Measurements from ENCODE around the gene ANKRD18A. TPM values are rescaled to one million over a fixed set of nuclear protein-coding genes. Genes with fewer than 3 reads are reported as not detected.

ANKRD18A gene
- total RNA-seq (2012; rRNA removed) (not detected in 2 replicates), polyA plus RNA-seq (2012; rRNA removed) (not detected in 2 replicates), Bru-seq, nascent RNA (percentile 18 among the genes with signal in this experiment), BruChase-seq, experiment 1, labeled RNA remaining after a 6-hour chase (percentile 16 among the genes with signal in this experiment), BruChase-seq, experiment 2, labeled RNA remaining after a 2-hour chase (percentile 13 among the genes with signal in this experiment)
- not detected in 2 replicates for polyA plus RNA-seq (2012; cell fraction: cytosol; rRNA removed)
- polyA plus RNA-seq (2012; cell fraction: nucleus; rRNA removed; ENCODE audit: low replicate concordance): 0.06 TPM in 1 of 2 replicates, not detected in the other
- long read RNA-seq: 0 reads

DNA sequence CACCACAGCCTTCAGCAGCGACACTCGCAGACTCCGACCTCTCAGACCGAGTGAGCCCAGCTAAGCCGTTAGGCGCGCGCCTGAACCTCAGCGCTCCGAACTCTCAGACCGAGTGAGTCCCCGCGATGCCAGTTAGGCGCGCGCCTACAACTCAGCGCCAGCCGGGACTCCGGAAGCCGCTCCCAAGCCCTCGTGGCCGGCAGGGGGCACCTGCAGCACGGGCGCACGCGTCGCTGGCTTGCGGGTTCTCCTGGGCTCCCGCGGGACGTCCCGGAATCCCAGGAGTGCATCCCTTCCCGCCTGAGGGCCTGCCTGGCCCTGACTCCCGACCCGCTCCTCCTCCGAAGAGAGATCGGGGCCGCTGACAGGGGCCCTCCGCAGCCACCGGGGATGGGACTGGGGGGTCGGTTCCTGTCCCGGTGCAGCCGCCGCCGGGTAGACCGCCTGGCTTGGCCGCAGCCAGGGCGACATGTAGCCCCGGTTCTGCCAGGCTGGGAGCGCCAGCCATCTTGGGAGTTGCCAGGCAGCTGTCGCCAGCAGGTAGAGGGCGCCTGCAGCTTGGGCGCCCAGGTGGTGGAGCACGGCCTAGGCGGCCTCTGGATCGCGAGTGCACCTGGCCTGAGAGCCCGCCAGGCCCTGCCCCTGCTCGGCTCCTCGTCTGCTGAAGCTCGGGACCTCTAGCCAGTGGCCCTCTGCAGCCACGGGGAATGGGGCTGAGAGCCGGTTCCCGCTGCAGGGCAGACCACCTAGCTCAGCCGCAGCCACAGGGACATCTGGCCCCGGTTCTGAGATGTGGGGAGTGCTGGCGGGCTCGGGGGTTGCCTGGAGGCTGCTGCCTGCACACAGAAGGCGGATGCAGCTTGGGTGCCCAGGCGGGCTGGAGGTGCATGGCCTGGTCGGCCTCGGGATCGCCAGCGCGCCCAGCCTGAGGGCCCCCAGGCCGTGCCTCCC lies at the start of gene ANKRD18A:
TSS of gene ANKRD18A (minus strand) at position 114 of the 951 bp plus-strand sequence. CDS start 311 bp downstream, outside the sequence.
- dilution Hi-C loops (cut with HindIII; ENCODE audit: low sequenced_read_pairs, unreplicated experiment): no loop called here
- CTCF ChIA-PET: interaction anchor here (0.9 kb wide), 1 partner anchor 51 kb away, joined by 3 read pairs; no protein-coding TSS in a partner anchor
- in situ Hi-C loops (cut with MboI; ENCODE audit: low sequenced_read_pairs): loop anchor here (10.0 kb wide), 1 partner anchor 64 kb away; no protein-coding TSS in a partner anchor
- H3K56ac ChIP-seq (ENCODE audit: extremely low read depth, insufficient read depth, low read length): no peak within 1 kb of the TSS
- peak within 1 kb of the TSS; percentile 40; the same call in 1 of the 2 replicates for H3K4me2 ChIP-seq (ENCODE audit: low read depth, low read length)
- no peaks in the 10 kb centered on the region for H3K36me3 ChIP-seq (ENCODE audit: control insufficient read depth, insufficient read depth, low read length)
- H3K27me3 ChIP-seq (ENCODE audit: control insufficient read depth, insufficient read depth, low read length): peaks cover 27% of the 10 kb centered on the region
- H2AK9ac ChIP-seq (replicated peaks; ENCODE audit: low read depth, low read length, poor library complexity): no peak within 1 kb of the TSS
- no peak within 1 kb of the TSS for H3K14ac ChIP-seq (replicated peaks; ENCODE audit: low read depth, low read length)
- peak within 1 kb of the TSS; percentile 17 for H3K4me3 ChIP-seq (ENCODE audit: insufficient read depth, low read depth, low read length)
- no peak within 1 kb of the TSS for H3K4ac ChIP-seq (ENCODE audit: low read depth, low read length)
- H3K9ac ChIP-seq (ENCODE audit: low read depth, low read length): no peak within 1 kb of the TSS
- intact Hi-C loops (cut with micrococcal nuclease): no loop called here
- BruUV-seq (replicated peaks): no TSS peak
- TF ChIP-seq, protein P1, sequence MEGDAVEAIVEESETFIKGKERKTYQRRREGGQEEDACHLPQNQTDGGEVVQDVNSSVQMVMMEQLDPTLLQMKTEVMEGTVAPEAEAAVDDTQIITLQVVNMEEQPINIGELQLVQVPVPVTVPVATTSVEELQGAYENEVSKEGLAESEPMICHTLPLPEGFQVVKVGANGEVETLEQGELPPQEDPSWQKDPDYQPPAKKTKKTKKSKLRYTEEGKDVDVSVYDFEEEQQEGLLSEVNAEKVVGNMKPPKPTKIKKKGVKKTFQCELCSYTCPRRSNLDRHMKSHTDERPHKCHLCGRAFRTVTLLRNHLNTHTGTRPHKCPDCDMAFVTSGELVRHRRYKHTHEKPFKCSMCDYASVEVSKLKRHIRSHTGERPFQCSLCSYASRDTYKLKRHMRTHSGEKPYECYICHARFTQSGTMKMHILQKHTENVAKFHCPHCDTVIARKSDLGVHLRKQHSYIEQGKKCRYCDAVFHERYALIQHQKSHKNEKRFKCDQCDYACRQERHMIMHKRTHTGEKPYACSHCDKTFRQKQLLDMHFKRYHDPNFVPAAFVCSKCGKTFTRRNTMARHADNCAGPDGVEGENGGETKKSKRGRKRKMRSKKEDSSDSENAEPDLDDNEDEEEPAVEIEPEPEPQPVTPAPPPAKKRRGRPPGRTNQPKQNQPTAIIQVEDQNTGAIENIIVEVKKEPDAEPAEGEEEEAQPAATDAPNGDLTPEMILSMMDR (conservative IDR thresholded peaks at IDR 0.05; ENCODE audit: low read depth, low read length): peak; percentile 55
- peak; percentile 57 for TF ChIP-seq RAD21 (IDR thresholded peaks at IDR 0.05; ENCODE audit: low read length)
- peak; percentile 50; the same call in 1 of the 2 replicates for TF ChIP-seq BHLHE40 (IDR thresholded peaks at IDR 0.05; ENCODE audit: low read depth, low read length)
- TF ChIP-seq SMC3 (IDR thresholded peaks at IDR 0.05; ENCODE audit: low read depth, low read length): peak; percentile 50
- no peak for TF ChIP-seq CHD1 (IDR thresholded peaks at IDR 0.05; ENCODE audit: low read depth, low read length)
- H4K91ac ChIP-seq (ENCODE audit: insufficient read depth, low read depth, low read length): no peak within 1 kb of the TSS
- no peaks in the 10 kb centered on the region for H3K4me1 ChIP-seq (ENCODE audit: control insufficient read depth, insufficient read depth, low read length)
- ATAC-seq (ENCODE audit: low read depth) (peak; percentile 92), DNase-seq (peak; percentile 41)
- no peak within 1 kb of the TSS for H3K23ac ChIP-seq (ENCODE audit: low read depth, low read length)
- no peak within 1 kb of the TSS for H2BK5ac ChIP-seq (ENCODE audit: low read depth, low read length, poor library complexity, severe bottlenecking)
- H2AFZ ChIP-seq (replicated peaks; ENCODE audit: low read length, poor library complexity): peak within 1 kb of the TSS; percentile 72
- no peak within 1 kb of the TSS for H2AK5ac ChIP-seq (ENCODE audit: low read depth, low read length)
- WGBS, 2 experiments (ENCODE audit: extremely low coverage in 2 of 2, insufficient read length in 1 of 2): 3% methylated on average over 43 of the region's 76 CpGs; no CpG with 5 or more reads in 1 of the 2 experiments
- H3K18ac ChIP-seq (ENCODE audit: low read depth, low read length): no peak within 1 kb of the TSS
- H3K9me1 ChIP-seq (ENCODE audit: insufficient read depth, low read length): no peaks in the 10 kb centered on the region
- H3K9me3 ChIP-seq (ENCODE audit: control insufficient read depth, insufficient read depth, low read length): no peaks in the 10 kb centered on the region; the same call in 1 of the 2 replicates
- H4K5ac ChIP-seq (ENCODE audit: low read depth, low read length): no peak within 1 kb of the TSS
- no peak within 1 kb of the TSS for H4K8ac ChIP-seq (ENCODE audit: low read depth in 2 of 2, low read length in 2 of 2)
- no peaks in the 10 kb centered on the region for H3K79me1 ChIP-seq (ENCODE audit: low read depth in 1 of 2, low read length in 2 of 2)
- no peak within 1 kb of the TSS for H2BK20ac ChIP-seq (ENCODE audit: low read depth, low read length)
- H4K20me1 ChIP-seq (ENCODE audit: insufficient read depth, low read length): no peaks in the 10 kb centered on the region
- no peak within 1 kb of the TSS for H2BK15ac ChIP-seq (ENCODE audit: low read depth, low read length)
- H2BK120ac ChIP-seq (ENCODE audit: low read depth, low read length): no peak within 1 kb of the TSS
- POLR2A ChIA-PET (ENCODE audit: unreplicated experiment): no interaction called here
- H3K27ac ChIP-seq (ENCODE audit: insufficient read depth, low read length): no peak within 1 kb of the TSS

Data from IMR-90 (cell line).